ENCODE data around the gene CAPNS2. TPM values are rescaled to one million over a fixed set of nuclear protein-coding genes. Genes with fewer than 3 reads are reported as not detected.

CAPNS2 gene
- 1 to 10 TPM in 2 of 4 donors, under 1 TPM in 2; 0.58 to 3.1 (median 1.4) TPM for total RNA-seq

DNA sequence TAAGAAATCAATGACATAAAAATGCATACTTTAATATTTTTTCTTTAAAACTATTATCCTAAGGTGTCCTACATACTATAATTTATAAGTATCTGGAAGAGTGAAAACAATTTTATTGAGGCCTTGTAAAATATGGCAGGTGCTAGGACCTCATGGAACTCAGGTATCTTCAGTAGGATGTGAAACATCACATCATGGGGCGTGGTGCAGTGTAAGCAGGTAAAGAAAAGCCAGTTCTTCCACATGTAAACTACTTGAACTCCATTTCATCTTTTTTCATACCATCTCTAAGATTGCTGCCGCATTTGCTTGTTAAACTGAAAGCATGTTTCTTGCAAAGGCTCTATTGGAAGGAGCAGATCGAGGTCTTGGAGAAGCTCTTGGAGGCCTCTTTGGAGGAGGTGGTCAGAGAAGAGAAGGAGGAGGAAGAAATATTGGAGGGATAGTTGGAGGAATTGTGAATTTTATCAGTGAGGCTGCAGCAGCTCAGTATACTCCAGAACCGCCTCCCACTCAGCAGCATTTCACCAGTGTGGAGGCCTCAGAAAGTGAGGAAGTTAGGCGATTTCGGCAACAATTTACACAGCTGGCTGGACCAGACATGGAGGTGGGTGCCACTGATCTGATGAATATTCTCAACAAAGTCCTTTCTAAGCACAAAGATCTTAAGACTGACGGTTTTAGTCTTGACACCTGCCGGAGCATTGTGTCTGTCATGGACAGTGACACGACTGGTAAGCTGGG is at the start of gene CAPNS2:
CAPNS2 (plus strand) TSS at position 253 of the 744 bp plus-strand sequence; CDS start at position 326, 73 bp downstream.
- ATAC-seq: no peak
- Histone ChIP-seq H3K4me1 (peaks cover 6 to 33% (median 8%) of the 10 kb centered on the region in 3 donors), H3K27me3 (no peaks in the 10 kb centered on the region), H3K36me3 (no peaks in the 10 kb centered on the region), H3K27ac (no peak within 1 kb of the TSS), H3K9me3 (no peaks in the 10 kb centered on the region), H3K4me3 (no peak within 1 kb of the TSS)
- TF ChIP-seq EP300 (IDR thresholded peaks at IDR 0.05) (no peak), POLR2A (IDR thresholded peaks at IDR 0.05) (no peak), POLR2AphosphoS5 (IDR thresholded peaks at IDR 0.05) (no peak), CTCF (IDR thresholded peaks at IDR 0.05) (no peak)
- WGBS, 2 donors (ENCODE audit: low coverage in 1 of 2): 95 to 100% methylated on average over 3 to 8 of the region's 9 CpGs

DNA sequence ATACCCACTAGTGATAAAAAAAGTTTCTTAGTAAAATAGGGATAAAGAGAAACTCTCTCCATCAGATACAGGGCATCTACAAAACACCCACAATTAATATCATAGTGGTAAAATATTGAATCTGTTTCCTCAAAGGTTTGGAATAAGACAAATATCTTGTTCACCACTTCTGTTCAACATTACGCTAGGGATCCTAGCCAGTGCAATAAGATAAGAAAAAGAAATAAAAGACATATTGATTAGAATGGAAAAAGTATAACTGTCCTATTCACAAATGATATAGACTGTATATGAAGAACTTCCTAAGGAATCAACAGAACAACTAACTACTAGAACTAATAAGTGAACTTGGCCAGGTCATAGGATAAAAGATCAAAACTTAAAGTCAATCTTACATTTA is 44.7 kb upstream of the CAPNS2 start:
- TF ChIP-seq CTCF (IDR thresholded peaks at IDR 0.05) (no peak), EP300 (IDR thresholded peaks at IDR 0.05) (no peak), POLR2AphosphoS5 (IDR thresholded peaks at IDR 0.05) (no peak), POLR2A (IDR thresholded peaks at IDR 0.05) (no peak)
- ATAC-seq: no peak

GRCh38 chr16:55526441-55526840 is 40.0 kb upstream of the CAPNS2 start:
- H3K9me3 ChIP-seq: peaks cover 0 to 11% (median 0%) of the 10 kb centered on the region in 3 donors
- no peaks in the 10 kb centered on the region for H3K27me3 ChIP-seq
- H3K27ac ChIP-seq: no peak overlapping the region
- ATAC-seq: no peak
- peaks cover 0 to 10% of the 10 kb centered on the region in 2 donors for H3K36me3 ChIP-seq
- H3K4me1 ChIP-seq: no peaks in the 10 kb centered on the region
- no peak overlapping the region for H3K4me3 ChIP-seq
- 13 to 17% methylated on average over 2 of the region's 2 CpGs for WGBS, 2 donors (ENCODE audit: low coverage in 1 of 2)
- TF ChIP-seq CTCF (IDR thresholded peaks at IDR 0.05): no peak
- TF ChIP-seq POLR2A (IDR thresholded peaks at IDR 0.05): no peak
- TF ChIP-seq EP300 (IDR thresholded peaks at IDR 0.05): no peak
- no peak for TF ChIP-seq POLR2AphosphoS5 (IDR thresholded peaks at IDR 0.05)

More for the DNA sequence above, 44.7 kb upstream of the CAPNS2 start:
- no peaks in the 10 kb centered on the region for H3K36me3 ChIP-seq
- no peak overlapping the region for H3K4me3 ChIP-seq
- no peak overlapping the region for H3K27ac ChIP-seq
- H3K4me1 ChIP-seq: no peaks in the 10 kb centered on the region
- H3K9me3 ChIP-seq: peaks cover 0 to 13% (median 0%) of the 10 kb centered on the region in 3 donors
- WGBS, 2 donors (ENCODE audit: low coverage in 1 of 2): 41 to 100% methylated on average over 1 of the region's 1 CpG
- no peaks in the 10 kb centered on the region for H3K27me3 ChIP-seq

DNA sequence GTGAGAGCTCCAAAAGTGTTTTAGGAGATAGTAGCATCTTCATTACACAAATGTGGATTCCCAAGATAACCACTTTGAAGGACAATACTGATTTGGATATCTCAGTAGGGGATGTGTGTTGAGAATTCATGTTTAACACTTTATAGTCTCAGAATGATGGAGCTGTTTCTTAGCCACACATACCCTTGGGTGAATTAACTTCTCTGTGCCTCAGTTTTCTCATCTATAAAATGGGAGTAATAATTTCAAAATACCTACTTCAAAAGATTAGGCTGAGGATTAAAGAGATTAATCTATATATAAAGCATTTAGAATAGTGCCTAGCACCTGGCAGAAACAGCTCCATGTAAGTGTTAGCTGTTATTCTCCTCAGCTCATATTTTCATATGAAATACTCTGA is 38.6 kb upstream of the CAPNS2 start:
- Histone ChIP-seq H3K9me3 (no peaks in the 10 kb centered on the region), H3K4me1 (no peaks in the 10 kb centered on the region), H3K4me3 (no peak overlapping the region), H3K36me3 (peaks cover 0 to 15% of the 10 kb centered on the region in 2 donors), H3K27me3 (no peaks in the 10 kb centered on the region), H3K27ac (no peak overlapping the region)
- ATAC-seq: no peak
- TF ChIP-seq POLR2A (IDR thresholded peaks at IDR 0.05) (no peak), EP300 (IDR thresholded peaks at IDR 0.05) (no peak), POLR2AphosphoS5 (IDR thresholded peaks at IDR 0.05) (no peak), CTCF (IDR thresholded peaks at IDR 0.05) (no peak)

DNA sequence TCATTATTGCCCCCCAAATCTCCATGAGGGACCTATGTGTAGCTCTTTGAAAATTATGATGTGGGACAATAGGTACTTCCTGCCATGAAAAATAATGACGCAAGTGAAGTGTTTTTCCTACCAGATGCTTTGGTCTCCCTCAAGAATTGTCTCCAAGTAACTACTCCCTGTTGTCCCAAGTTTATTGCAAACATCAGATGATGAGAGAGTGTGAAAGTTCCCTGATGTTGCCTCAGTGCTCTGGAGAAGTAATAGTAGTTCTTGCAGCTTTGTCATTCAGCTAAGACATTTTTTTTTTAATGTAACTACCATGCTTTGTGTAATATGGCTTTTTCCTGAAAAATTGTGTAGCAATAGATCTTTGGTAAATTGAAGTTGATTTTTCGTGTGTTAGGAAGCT is 37.5 kb upstream of the CAPNS2 start:
- Histone ChIP-seq H3K9me3 (no peaks in the 10 kb centered on the region), H3K4me1 (no peaks in the 10 kb centered on the region), H3K36me3 (peaks cover 0 to 15% of the 10 kb centered on the region in 2 donors), H3K4me3 (no peak overlapping the region), H3K27ac (no peak overlapping the region), H3K27me3 (no peaks in the 10 kb centered on the region)
- no peak for TF ChIP-seq EP300 (IDR thresholded peaks at IDR 0.05)
- no peak for TF ChIP-seq POLR2AphosphoS5 (IDR thresholded peaks at IDR 0.05)
- TF ChIP-seq POLR2A (IDR thresholded peaks at IDR 0.05): no peak
- TF ChIP-seq CTCF (IDR thresholded peaks at IDR 0.05): no peak
- peak; percentile 72 for ATAC-seq
- 77 to 85% methylated on average over 2 of the region's 2 CpGs for WGBS, 2 donors (ENCODE audit: low coverage in 1 of 2)

All from gastroesophageal sphincter (tissue), 4 donors.